Hypothalamus (tissue), 51 donors: ENCODE results near the gene SLC12A3.
"Not testable (repeated sequence)": the region's sequence is repeated elsewhere in the genome, so short reads cannot be mapped to it uniquely, and the experiment has no call there.

Source experiments
- DNase-seq, 51 donors: peaks; one replicate each; lab custom pipeline; 2025; lab: John Stamatoyannopoulos, UW

Gene SLC12A3

DNA sequence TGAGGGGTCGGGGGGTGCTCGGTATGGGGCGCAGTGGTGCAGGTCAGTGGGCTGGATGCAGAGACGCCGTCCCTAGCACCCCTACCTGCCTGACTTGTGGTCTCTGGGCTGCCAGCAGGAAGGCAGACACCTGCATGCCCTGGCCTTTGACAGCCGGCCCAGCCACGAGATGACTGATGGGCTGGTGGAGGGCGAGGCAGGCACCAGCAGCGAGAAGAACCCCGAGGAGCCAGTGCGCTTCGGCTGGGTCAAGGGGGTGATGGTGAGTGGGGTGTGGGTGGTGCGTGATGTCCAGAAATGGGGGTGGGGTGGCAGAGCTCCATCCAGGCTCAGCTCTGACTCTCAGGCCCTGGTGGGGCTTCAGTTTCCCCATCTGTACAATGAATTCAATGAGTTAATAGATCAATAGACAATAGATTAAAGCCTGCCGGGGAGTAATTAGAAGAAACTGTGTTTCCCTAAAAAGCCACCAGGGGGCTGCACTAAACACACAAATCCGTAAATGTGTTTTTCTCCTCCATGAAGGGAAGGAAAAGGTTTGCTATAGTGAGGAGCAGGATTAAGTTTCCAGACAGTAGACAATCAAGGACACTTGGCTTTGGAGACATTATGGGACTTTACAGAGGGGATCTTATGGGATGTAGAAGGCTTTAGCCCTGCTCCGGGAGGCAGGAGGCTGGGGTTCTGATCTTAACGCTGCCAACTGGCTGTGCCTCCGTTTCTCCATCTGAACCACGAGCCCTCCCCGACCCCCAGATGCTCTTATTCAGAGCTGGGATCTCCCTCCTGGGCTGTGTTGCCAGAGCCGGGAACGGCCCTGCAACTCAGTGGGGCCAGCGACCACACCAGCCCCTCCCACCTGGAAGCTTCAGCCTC is 2.2 kb downstream of the SLC12A3 start:
- peak in 10 of 51 donors; percentile 3 to 58 (median 11) for DNase-seq

DNA sequence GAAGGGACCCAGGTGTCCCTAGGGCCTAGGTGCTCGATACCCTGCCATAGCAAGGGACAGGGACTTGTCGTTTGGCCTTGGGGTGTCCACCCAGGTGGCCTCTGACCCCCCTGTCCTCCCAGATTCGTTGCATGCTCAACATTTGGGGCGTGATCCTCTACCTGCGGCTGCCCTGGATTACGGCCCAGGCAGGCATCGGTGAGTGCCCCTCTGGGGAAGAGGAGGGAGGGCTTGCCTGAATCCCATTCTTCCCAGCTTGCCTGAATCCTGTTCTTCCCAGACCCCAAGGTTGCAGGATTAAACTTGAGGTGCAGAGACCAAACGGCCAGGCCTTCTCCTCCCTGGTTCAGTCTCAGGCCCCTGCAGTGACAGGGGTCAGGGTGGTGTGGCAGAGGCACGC is 3.2 kb downstream of the SLC12A3 start:
- DNase-seq: no peak

DNA sequence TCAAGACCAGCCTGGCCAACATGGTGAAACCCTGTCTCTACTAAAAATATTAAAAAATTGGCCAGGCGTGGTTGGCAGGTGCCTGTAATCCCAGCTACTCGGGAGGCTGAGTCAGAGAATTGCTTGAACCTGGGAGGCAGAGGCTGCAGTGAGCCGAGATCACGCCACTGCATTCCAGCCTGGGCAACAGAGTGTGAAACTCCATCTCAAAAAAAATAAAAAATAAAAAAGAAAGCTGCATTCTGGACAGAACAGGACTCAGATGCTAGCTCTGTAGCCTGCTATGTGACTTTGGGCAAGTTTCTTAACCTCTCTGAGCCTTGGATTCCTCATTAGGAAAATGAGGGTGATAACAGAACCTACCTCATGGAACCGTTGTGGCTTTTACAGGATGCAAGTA is 3.8 kb downstream of the SLC12A3 start:
- not testable (repeated sequence) for DNase-seq

DNA sequence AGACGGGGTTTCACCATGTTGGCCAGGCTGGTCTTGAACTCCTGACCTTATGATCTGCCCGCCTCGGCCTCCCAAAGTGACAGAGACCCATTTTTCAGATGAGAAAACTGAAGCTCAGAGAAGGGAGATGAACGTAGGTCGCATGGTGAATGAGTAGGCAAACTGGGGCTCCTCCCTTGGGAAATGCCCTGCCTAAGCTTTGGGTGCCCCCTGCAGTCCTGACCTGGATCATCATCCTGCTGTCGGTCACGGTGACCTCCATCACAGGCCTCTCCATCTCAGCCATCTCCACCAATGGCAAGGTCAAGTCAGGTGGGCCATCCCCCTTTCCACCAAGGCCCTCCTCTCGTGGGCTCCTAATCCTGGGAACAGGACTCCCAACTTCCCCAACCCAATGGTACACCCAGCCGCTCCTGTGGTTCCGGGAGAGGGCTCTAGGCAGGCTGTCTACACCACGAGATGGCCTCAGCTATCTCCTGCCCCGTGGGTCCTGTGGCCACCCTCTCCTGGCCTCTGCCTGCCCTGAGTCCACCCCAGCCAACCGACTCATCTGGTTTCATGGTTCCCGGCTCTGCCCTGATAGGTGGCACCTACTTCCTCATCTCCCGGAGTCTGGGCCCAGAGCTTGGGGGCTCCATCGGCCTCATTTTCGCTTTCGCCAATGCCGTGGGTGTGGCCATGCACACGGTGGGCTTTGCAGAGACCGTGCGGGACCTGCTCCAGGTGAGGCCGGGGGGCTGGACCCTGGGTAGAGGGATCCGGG is 4.7 kb downstream of the SLC12A3 start:
- no peak for DNase-seq

DNA sequence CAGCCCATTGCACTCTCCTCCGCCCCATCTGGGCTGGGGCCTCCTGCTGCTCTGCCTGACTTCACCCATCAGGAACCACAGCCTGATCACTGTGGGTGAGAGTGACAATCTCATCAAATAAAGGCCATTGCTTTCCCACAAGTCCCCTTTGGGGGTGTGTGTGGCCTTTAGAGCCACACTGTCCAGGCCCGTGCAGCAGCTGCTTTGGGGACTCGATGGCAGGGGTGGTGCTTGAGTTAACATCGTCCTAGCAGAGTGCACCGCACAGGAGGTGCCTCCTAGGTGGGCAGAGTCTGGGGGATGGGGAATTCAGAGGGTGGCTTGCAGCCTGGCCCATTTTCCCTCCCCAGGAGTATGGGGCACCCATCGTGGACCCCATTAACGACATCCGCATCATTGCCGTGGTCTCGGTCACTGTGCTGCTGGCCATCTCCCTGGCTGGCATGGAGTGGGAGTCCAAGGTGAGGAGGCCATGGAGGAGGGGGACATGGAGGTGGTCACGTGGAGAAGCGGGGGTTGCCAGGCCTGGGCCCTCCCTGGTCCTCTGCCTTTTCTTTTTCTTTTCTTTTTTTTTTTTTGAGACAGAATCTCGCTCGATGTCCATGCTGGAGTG is 5.4 kb downstream of the SLC12A3 start:
- DNase-seq: no peak

DNA sequence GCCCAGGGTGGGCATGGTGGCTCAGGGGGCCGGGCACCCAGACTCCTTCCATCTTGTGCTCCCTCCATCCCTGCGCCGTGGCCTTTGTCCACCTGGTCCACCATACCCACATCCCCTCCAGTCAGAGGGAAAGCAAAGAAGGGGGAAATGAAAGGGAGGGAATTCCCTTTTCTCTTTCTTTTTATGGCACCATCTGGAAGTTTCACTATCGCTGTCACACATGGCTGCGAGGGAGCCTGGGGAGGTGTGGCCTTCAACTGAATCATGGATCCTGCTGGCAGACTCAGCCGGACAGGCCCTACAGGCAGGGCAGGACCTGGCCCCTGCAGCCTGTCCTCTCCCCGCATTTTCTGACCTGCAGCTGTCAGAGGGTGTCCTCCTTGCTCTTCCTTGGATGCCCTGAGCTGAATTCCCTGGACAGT is 6.2 kb downstream of the SLC12A3 start:
- no peak for DNase-seq

DNA sequence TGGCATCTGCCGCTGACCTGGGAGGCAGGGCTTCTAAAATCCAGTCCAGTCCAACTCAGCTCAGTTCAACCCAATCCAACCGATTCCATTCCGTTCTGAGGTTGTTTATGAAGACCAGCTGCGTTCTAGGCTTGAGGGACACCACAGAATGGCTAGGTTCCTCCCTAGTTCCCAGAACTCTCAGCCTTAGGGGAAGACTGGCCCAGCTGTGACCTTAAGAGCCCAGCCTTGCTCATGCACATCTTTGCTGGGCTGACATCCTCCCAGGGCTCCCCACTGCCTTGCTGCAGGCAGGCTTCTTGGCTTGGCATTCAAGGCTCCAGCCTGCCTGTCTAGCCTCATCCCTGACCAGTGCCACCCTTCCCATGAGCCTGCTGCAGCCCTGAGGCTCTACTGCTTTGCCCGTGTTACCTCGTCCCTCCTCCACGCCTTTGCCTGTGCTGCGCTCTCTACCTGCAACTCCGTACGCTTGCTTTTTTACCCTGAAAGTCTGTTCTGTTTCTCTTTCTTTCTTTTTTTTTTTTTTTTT is 7.9 kb downstream of the SLC12A3 start:
- no peak for DNase-seq

DNA sequence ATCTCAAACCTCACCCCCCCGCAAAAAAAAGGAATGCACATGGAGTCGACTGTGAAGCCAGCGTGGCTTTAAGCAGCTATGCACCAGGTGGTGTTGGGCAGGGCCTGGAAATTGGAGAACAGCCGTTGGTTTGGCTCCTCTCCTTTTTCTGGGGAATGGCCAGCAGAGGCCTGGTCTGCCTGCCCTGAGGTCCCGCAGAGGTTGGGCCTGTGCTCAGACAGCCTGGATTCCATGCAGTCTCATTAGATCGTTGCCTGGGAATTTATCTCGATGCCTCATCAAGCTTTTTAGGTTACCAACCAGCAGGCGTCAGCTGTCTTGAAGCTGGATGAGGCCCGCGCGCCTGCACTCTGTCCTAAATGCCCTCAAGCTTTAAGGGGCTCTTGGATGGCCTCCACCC is 9.8 kb downstream of the SLC12A3 start:
- no peak for DNase-seq

DNA sequence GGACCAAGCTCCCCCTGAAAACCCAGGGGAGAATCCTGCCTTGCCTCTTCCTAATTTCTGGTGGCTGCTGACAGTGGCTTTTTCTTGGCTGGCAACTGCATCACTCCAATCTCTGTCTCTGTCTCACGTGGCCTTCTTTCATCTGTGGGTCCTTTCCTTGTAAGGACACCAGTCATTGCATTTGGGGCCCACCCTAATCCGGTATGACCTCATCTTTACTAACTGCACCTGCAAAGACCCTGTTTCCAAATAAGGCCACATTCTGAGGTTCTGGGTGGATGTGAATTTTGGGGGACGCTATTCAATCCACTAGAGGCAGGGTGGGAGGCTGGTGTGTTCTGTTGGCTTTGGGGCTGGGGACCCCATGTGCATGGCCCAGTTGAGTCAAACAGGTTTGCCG is 11.0 kb downstream of the SLC12A3 start:
- no peak for DNase-seq

DNA sequence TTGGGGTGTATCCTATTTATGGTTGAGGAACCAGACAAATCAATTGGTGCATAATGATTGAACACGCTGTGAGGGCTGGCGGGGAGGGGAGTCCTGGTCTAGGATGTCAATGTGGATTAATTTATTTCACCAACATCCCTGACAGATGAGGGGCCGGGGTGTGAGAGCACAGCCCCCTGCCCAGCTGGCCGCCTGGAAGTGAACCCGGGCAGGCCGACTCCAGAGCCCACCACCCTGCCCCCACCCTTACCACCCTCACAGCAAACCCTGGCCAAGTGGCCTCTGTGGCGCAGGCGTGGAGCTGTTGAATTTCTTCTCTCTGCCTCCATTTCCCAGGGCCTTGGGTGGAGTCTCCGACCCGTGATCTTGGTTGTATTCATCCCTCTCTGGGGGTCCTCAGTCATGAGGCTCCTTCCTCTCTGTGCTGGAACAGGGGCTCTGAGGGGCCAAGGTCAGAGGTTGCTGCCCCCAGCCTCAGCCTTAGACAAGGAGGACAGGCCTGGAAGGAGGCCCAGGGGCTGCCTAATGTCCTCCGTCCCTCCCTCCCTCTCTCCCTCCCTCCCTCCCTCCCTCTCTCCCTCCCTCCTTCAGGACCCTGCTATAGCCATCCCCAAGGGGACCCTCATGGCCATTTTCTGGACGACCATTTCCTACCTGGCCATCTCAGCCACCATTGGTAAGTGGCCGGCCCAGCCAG is 12.6 kb downstream of the SLC12A3 start:
- no peak for DNase-seq

DNA sequence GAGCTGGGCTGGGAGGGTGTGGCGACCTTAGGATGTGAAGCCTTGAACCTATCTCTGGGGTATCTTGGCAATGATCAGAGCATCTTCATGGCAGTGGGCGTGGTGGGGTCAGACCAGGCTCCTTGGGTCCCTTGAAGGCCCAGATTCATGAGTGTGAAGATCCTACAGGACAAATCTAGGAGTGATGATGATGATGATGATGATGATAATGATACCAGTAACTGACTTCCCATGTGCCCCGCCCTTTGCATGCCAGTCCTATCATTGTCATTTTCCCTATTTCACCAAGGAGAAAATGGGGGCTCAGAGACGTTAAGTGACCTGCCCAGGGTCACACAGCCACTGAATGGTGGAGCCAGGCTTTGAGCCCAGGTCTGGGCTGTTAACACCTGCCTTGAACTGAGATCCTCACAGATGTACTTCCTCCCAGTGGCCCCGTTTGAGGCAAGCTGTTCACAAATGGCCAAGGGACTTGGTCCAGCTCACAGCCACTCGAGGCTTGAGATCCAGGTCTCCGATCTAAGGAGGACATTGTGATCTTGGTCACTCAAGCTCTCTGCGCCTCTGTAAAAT is 13.4 kb downstream of the SLC12A3 start:
- no peak for DNase-seq

DNA sequence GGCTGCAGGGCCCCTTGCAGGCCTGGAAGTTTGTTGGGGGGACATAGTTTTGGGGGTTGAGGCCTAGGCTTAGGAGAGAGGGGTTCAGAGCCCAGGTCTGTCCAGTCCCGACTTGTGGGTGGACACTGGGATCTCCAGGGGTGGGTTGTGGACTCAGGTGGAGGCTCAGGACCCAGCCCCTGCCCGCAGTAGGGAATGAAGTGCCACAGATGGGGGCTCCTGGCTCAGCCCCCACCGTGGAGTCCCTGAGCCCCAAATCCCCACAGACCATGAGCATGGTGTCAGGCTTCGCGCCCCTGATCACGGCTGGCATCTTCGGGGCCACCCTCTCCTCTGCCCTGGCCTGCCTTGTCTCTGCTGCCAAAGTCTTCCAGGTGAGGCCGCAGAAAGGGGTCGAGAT is 14.3 kb downstream of the SLC12A3 start:
- DNase-seq: no peak

DNA sequence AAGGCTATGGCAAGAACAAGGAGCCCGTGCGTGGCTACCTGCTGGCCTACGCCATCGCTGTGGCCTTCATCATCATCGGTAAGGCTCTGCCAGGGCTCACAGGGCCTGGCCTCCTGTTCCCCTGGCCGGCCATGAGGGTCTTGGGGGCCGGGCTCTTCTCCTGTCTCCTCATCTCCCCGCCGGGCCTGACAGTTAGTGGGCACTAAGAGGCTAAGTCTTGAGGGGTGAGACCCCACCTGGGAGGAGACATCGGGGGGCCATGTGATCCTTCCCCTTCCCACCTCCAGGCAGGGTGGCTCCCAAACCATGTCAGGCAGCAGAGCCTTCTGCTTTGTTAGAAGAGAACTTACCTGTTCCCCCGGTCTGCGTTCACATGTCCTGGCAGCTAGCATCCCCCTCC is 15.2 kb downstream of the SLC12A3 start:
- no peak for DNase-seq

DNA sequence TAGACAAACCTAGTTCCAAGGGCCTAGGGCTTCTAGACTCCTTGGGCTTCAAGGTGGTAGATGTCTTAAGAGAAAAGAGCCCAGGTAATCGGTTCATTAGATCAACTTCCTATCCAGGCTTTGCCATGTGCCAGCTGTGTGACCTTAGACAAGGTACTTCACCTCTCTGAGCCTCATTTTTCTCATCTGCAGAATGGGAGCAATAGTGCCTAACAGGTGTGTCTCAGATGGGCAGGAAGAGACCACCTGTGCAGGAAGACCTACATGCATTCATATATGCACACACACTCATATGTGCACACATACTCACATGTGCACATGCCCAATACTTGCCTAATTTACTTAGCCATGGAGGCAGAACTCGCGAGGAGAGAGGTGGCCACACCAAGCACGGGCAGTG is 15.7 kb downstream of the SLC12A3 start:
- no peak for DNase-seq

DNA sequence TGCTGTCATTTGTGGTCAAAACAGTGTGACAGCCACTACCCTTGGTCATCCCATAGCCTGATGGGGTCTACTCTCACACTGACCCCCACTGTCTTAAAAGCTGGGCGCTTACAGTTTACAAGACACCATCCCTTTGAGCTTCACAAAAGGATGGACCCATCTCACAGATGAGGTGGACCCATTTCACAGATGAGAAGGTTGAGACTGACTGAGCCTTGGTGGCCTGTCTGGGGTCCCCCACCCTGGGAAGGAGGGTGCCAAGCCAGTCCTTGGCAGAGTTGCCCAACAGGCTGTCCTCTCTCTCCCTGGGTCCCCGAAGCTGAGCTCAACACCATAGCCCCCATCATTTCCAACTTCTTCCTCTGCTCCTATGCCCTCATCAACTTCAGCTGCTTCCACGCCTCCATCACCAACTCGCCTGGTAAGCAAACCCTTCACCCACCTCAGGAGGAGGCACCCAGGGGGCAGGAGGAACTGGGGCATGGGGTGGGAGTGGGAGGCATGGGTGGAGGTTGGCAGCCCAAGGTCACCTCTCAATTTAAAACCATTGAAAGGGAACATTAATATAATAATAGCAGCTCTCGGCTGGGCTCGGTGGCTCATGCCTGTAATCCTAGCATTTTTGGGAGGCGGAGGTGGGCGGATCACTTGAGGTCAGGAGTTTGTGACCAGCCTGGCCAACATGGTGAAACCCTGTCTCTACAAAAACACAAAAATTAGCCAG is 17.2 kb downstream of the SLC12A3 start:
- no peak for DNase-seq

DNA sequence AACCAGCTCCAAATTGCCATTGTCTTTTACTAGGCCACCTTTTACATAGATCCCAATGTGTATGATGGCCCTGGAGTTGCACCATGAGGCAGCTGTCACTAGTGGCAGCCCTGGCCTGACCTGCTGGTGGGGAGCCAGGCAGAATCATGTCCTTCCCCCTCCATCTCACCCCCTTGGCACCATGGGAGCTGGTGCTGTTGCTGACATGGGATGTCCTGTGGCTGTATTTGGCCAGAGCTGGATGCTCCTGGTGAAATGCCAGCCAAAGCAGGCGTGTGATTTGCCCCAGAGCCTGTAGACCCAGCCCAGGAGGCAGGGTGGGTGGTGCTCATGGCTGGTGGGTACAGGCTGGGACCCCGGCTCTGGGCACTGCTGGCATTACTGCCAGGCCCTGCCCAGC is 18.6 kb downstream of the SLC12A3 start:
- no peak for DNase-seq

DNA sequence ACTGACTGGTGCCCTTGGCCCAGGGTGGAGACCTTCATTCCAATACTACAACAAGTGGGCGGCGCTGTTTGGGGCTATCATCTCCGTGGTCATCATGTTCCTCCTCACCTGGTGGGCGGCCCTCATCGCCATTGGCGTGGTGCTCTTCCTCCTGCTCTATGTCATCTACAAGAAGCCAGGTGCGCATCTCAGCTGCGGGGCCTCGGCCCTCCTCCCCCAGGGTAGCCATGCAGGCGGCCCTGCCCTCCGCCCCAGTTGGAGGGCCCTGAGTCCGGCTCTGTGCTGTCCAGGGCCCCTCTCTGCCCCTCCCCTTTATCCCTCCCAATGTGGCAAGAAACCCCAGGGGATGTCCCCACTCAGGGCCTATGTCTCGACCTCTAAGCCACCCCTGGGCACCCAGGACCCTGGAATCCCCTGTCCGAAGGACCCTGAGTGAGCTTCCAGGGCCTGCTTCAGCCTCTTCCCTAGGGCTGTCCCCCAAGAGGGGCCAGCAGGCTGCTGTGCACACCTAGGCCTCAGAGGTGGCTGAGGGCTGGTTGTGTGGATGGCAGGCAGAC is 19.1 kb downstream of the SLC12A3 start:
- no peak for DNase-seq

DNA sequence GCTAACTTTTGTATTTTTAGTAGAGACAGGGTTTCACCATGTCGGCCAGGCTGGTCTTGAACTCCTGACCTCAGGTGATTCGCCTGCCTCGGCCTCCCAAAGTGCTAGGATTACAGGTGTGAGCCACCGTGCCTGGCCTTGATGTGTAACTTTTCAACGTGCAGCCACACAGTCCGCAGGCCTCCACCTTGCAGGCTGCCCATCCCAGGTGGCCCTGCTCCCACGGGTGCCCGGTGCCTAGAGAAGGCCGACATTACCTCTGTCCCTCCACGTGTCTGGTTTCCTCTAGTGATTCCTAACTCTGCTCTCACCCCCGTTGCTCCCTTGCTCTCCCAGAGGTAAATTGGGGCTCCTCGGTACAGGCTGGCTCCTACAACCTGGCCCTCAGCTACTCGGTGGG is 19.9 kb downstream of the SLC12A3 start:
- not testable (repeated sequence) for DNase-seq

DNA sequence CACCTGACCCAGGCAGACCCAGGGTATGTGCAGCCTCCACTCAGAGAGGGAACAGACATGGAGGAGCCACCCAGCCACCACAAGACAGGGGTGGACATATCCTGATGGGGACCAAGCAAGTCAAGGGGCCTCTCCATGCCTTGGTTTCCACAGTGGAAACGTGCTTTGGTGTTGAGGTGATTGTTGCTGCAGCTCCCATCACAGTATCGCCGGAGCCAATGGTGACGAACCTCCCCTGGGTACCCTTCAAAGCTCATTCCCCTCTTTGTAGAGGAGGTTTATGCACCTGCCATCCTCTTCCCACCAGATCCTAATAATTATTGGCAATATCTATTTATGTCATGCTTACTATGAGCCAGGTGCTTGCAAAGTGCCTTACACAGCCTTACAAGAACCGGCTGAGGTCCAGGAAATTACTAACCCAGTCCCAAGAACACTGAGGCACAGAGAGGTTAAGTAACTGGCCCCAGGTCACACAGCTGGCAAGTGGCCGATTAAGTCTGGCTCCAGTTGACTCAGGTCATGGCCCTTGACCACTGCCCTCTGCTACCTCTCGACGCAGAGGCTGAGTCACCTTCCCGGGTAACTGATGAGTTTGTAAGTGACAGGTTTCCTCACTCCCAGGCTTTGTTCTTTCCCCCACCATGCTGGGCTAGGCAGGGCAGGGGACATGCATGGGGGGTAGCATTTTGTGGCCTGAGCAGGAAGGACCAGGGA is 20.6 kb downstream of the SLC12A3 start:
- DNase-seq: no peak
